Mucosa of descending colon (tissue), 3 donors: ENCODE results near the gene DPP3. TPM values are rescaled to one million over a fixed set of nuclear protein-coding genes. Genes with fewer than 3 reads are reported as not detected.

Source experiments
- ATAC-seq: fragments of 200-7000 bp; cut with Tn5 transposase; one replicate; pipeline ENCODE4 v1.9.1; 2020; ENCODE audit warnings: mild to moderate bottlenecking, moderate library complexity
- DNase-seq, 3 donors: peaks; one replicate each; pipeline ENCODE4 v3.0.0-alpha.2; 2020
- H3K36me3 ChIP-seq: fragments of 200-600 bp; one replicate; pipeline ENCODE4 v1.8.0; 2021; ENCODE audit warnings: low read depth, mild to moderate bottlenecking
- H3K4me1 ChIP-seq: fragments of 200-600 bp; one replicate; pipeline ENCODE4 v1.8.0; 2021; ENCODE audit warnings: low read depth, mild to moderate bottlenecking
- H3K4me3 ChIP-seq: fragments of 200-600 bp; one replicate; pipeline ENCODE4 v1.8.0; 2021; ENCODE audit warnings: mild to moderate bottlenecking
- H3K9me3 ChIP-seq: fragments of 200-600 bp; one replicate; pipeline ENCODE4 v1.8.0; 2021; ENCODE audit warnings: mild to moderate bottlenecking
- intact Hi-C, 2 donors: fragments of 100-400 bp; cut with DNase I in 1 of 2; cut with micrococcal nuclease in 1 of 2; formaldehyde crosslinking; loops; one replicate each; pipeline versions ENCODE4 v1.11.0 to v1.11.1; 2022; cut with DNase I, micrococcal nuclease
- total RNA-seq, 3 donors: library from RNA; stranded (reverse); fragmentation: NEBNext Ultra II Directional in 2 of 3; extraction: Animal tissue kit (Norgen Biotek cat#: 25700) in 2 of 3; gene quantifications; one replicate each; pipeline versions ENCODE4 v1.2.1 to v1.2.4, GENCODE V29; 2021 to 2023
- TF ChIP-seq, protein P1 (sequence below): fragments of 200-600 bp; IDR thresholded peaks from one replicate; pipeline ENCODE4 v1.8.0; 2022; ENCODE audit warnings: antibody characterized with exemption, mild to moderate bottlenecking
- donor health status: DM: no; HTN: no; CAD: no; lungs with moderate emphysema.
- donor health status: DM: no; HTN: no; CAD: no.
- donor health status: DM: no; HTN: yes; CAD: no.

Gene DPP3
- total RNA-seq, 3 donors from 2014 or later: 37.9 to 92.2 (median 75.5) TPM

DNA sequence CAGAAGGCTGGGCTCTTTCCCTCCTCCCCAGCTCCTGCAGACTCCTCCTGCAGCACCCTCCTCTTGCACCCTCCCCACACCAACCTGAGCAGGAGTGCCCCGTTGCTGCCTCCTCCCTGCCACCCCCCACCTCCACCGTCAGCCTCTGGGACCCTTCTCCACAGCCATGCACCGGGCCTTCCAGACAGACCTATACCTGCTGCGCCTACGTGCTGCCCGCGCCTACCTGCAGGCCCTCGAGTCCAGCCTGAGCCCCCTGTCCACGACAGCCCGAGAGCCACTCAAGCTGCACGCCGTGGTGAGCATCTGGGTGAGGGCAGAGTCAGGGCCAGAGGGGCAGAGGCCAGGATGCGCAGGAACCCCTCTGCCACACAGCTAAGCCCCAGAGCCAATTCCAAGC, 49.4 kb downstream of the DPP3 start:
- TF ChIP-seq, protein P1, sequence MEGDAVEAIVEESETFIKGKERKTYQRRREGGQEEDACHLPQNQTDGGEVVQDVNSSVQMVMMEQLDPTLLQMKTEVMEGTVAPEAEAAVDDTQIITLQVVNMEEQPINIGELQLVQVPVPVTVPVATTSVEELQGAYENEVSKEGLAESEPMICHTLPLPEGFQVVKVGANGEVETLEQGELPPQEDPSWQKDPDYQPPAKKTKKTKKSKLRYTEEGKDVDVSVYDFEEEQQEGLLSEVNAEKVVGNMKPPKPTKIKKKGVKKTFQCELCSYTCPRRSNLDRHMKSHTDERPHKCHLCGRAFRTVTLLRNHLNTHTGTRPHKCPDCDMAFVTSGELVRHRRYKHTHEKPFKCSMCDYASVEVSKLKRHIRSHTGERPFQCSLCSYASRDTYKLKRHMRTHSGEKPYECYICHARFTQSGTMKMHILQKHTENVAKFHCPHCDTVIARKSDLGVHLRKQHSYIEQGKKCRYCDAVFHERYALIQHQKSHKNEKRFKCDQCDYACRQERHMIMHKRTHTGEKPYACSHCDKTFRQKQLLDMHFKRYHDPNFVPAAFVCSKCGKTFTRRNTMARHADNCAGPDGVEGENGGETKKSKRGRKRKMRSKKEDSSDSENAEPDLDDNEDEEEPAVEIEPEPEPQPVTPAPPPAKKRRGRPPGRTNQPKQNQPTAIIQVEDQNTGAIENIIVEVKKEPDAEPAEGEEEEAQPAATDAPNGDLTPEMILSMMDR: no peak
- no peak overlapping the region for H3K4me3 ChIP-seq
- intact Hi-C loops: no loop called here
- DNase-seq: peak in 1 of 3 donors; percentile 40
- no peaks in the 10 kb centered on the region for H3K9me3 ChIP-seq
- peak; percentile 19 for ATAC-seq
- no peaks in the 10 kb centered on the region for H3K36me3 ChIP-seq
- H3K4me1 ChIP-seq: no peaks in the 10 kb centered on the region

DNA sequence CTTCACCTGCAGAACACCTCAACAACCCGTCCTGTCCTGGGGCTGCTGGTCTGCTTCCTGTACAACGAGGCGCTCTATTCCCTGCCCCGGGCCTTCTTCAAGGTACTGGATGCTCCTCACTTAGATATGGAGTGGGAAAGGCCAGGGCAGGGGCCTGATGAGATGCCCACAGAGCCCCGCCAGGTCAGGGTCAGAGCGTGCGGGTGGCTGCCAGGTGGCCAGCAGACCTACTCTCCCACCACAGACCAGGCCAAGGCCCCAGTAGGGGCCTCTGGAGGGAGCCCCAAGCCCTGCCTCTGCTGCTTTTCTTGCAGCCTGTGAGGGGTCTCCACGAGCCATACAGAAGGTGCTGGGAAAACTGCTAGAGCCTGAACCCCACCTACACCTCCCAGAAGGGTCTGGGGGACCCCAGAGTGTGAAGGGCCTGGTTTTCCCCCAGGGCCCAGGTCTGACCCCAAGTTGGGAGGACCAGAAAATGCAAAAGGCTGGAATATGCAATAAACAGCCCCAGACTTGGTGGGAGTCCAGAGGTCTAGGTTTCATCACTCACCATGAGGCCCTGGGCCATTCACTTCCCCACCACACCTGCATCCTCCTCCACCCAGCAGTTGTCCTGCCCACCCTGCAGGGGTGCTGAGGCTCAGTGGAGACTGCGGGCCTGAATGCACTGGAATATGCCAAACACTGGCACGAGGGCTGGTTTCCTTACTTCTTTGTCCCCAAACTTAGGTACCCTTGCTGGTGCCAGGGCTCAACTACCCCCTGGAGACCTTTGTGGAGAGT, 50.9 kb downstream of the DPP3 start:
- Histone ChIP-seq H3K9me3 (no peaks in the 10 kb centered on the region), H3K4me3 (no peak overlapping the region), H3K4me1 (no peaks in the 10 kb centered on the region), H3K36me3 (no peaks in the 10 kb centered on the region)
- ATAC-seq: peak; percentile 10
- intact Hi-C loops: no loop called here
- TF ChIP-seq, protein P1: no peak
- DNase-seq: no peak

DNA sequence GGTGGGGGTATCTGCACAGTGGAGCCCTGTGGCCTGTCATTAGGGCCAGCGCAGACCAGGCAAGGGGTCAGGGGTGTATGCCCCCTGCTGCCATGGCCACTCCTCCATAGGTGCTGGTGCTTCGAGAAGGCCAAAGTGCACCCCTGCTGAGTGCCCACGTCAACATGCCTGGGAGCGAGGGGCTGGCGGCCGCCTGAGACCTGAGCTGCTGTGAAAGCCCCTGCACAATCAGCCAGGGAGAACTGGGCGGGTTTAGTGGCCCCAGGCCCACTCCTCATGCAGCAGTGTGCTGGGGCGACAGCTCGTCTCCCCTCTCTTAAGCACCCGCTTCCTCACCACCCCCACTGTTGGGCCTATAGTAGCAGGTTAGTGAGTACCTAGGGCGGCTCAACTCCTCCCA, 51.6 kb downstream of the DPP3 start:
- DNase-seq (no peak), ATAC-seq (no peak)
- H3K4me1 ChIP-seq: no peaks in the 10 kb centered on the region
- intact Hi-C loops: no loop called here
- TF ChIP-seq, protein P1: no peak
- H3K36me3 ChIP-seq: no peaks in the 10 kb centered on the region
- H3K9me3 ChIP-seq: no peaks in the 10 kb centered on the region
- no peak overlapping the region for H3K4me3 ChIP-seq

DNA sequence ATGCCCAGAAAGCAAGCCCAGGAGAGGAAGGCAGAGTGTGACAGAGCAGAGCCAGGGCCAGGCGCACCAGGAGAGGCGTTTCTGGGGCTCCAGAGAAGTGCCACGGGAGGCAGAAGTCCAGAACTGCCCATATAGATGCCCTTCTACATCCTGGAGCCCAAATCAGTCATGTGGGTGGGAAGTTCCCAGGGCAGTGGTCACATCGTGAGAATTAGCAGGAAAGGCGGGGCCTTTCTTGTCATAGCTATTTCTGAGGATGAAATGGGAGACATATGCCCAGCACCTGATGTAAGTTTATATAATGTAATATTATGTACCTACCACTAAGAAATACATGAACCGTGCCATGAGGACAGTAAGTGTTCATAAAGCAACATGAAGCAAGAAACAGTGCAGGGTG, 52.5 kb downstream of the DPP3 start:
- Histone ChIP-seq H3K9me3 (no peaks in the 10 kb centered on the region), H3K4me1 (no peaks in the 10 kb centered on the region), H3K4me3 (no peak overlapping the region), H3K36me3 (no peaks in the 10 kb centered on the region)
- TF ChIP-seq, protein P1: no peak
- no peak for ATAC-seq
- DNase-seq: no peak
- intact Hi-C loops: no loop called here

DNA sequence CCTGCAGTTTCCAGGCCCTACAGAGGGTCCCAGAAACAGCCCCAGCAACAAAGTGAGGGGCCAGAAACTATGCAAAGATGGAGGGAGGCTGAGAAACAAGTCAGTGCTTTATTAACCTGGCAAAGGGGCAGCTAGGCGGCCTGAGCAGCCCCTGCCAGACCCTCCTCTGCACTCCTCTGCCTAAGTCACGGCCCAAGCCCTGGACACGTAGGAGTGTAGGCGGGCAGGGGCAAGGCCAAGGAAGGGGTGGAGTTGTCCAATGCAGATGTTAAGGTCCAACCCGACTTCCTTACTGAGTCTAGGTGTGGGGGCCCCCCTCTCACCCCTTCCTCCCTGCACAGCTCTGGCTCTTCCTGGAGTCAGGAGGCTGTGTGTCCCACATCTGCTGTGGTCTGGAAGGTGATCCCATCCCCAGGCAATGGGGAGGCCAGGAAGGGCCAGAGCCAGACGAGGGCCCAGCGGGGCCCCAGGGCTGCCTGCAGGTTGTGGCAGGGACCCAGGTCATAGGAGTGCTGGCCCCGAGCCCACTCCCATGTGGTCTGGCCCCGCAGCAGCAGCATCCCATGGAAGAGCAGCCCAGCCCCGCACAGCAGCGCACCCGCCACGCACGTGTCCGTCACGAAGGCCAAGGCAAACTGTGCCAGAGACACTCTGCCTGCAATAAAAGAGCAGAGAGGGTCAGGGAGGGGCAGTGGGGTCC, 59.1 kb downstream of the DPP3 start:
- H3K9me3 ChIP-seq: no peaks in the 10 kb centered on the region
- DNase-seq (no peak), ATAC-seq (no peak)
- peaks cover 7% of the 10 kb centered on the region for H3K4me1 ChIP-seq
- no peak overlapping the region for H3K4me3 ChIP-seq
- intact Hi-C loops: no loop called here
- H3K36me3 ChIP-seq: no peaks in the 10 kb centered on the region
- TF ChIP-seq, protein P1: no peak
